Esophagus squamous epithelium (tissue), 4 donors: ENCODE data around the gene TSGA10.

Source experiments
- POLR2A ChIP-seq, 4 donors: fragments of 450-650 bp; IDR thresholded peaks; one replicate each; pipeline ENCODE4 v1.6.1; 2017; ENCODE audit warnings: antibody characterized with exemption in 4 of 4, mild to moderate bottlenecking in 4 of 4, moderate library complexity in 3 of 4
- TF ChIP-seq, protein P1 (sequence below), 6 experiments: fragments of 450-650 bp in 4 of 6; fragments of 200-600 bp in 2 of 6; sonication (generic) in 2 of 6; IDR thresholded peaks; one replicate each; pipeline ENCODE4 v1.5.1; 2016 to 2019; ENCODE audit warnings: antibody characterized with exemption in 6 of 6, mild to moderate bottlenecking in 4 of 6, moderate library complexity in 4 of 6

DNA sequence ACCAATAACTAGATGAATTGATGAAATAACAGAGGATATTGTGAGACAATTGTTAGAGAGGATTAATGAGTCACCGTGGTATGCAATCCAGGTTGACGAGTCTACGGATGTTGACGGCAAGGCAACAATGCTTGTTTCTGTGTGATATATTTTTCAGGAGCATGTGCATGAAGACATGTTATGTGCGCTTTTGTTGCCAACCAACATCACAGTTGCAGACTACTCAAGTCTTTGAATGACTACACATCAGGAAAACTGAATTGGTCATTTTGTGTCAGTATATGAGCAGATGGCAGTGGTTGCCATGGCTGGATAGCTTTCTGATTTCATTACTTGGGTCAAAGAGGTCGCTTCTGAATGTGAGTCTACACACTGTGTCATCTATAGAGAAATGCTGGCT, 122.0 kb downstream of the TSGA10 start:
- TF ChIP-seq, protein P1, sequence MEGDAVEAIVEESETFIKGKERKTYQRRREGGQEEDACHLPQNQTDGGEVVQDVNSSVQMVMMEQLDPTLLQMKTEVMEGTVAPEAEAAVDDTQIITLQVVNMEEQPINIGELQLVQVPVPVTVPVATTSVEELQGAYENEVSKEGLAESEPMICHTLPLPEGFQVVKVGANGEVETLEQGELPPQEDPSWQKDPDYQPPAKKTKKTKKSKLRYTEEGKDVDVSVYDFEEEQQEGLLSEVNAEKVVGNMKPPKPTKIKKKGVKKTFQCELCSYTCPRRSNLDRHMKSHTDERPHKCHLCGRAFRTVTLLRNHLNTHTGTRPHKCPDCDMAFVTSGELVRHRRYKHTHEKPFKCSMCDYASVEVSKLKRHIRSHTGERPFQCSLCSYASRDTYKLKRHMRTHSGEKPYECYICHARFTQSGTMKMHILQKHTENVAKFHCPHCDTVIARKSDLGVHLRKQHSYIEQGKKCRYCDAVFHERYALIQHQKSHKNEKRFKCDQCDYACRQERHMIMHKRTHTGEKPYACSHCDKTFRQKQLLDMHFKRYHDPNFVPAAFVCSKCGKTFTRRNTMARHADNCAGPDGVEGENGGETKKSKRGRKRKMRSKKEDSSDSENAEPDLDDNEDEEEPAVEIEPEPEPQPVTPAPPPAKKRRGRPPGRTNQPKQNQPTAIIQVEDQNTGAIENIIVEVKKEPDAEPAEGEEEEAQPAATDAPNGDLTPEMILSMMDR (IDR thresholded peaks at IDR 0.05), result no peak
- no peak for TF ChIP-seq POLR2A (IDR thresholded peaks at IDR 0.05)
